ENCODE results near the gene CLDN20.
"Not testable (repeated sequence)": the region's sequence is repeated elsewhere in the genome, so short reads cannot be mapped to it uniquely, and the experiment has no call there.

The CLDN20 gene

DNA sequence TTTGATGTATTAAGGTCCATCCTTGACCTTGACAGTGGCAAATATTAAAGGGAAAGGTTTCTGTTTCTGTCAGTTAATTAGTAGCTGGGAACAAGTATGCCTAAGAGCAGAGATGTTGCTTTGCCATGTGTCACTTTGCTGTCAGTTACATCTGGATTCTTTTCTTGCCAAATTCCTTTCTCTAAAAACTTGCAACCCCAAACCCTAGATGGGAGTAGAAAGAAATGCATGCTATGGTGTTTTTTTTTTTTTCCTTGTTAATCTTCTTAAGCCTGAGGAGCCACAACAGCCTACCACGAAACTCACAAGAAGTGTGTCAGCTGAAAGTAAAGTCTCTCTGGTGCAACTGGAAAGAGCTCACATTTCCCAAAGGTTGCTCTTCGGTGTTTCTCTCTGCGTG is 18.0 kb upstream of the CLDN20 start:
- no peak for DNase-seq

DNA sequence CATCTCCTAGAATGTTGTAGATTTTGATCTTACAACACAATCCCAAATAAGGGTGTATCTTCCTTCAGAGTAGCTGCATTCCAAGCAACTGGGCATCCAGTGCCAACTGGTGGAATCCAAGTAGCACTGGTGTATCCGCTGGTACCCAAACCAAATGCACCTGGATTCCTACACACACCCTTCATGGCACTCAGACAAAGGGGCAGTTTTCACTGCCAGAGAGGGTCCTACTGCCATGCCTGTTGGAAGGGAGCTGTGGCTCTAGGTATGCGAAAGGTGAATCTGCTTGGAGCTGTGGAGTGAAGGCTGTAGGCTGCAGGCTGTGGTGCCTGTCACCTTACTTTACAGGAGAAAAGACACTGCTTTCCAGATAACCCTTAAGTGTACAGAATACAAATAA is 17.0 kb upstream of the CLDN20 start:
- no peak for DNase-seq

DNA sequence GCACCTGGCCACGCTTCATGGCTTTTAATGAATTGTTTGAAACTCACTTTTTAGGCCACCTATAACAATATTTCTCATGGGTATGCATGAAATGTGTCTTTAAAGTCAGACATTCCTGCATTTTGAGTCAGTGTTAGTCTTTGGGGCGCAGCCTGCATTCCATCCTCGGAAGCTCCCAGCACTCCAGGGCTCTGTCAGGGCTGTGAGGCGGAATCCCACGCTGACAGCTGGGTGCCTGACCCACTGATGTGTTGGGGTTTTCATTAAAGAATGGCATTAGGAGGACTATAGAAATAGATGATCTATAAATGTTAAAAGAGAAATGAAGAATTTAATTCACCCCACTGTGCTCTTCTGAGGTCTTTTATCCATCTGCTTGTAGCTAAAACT is 16.2 kb upstream of the CLDN20 start:
- no peak for DNase-seq

DNA sequence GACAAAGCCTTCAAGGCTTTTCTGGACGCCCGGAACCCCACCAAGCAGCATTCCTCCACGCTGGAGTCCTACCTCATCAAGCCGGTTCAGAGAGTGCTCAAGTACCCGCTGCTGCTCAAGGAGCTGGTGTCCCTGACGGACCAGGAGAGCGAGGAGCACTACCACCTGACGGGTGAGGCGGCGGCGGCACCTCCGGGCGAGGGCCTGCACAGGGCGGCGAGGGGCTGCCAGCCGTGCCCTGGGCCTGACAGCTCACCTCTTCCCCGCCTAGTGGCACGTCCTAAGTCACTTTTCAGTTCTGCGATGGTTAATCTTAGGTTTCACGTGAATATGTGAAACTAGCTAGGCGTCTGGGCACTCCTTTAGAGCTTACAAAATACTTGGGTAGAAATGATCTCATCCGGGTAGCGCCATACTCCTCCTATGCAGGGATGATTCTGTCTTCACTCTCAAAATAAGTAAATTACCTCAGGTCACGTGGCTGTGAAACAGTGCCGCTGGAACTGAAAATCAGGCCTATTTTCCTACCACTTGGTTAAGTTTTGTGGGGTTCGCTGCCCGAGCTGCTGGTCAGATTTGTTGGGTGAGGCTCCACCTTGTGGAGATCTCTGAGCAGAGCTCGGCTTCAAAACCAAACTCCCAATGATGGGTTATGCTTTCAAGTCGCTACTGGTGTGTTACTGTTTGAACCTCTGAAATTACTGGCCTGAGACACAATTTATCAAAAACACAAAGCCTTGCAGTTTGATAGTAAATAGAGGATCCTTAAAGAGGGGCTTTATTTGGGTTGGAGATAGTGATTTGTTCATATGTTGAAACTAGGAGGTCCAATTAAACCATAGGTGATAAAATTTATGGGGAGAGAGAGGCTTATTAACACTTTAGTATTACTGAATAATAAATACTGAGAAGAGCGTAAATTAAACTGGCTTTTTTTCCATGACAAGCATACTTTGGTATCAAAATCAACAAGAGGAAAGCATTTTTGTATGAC is 15.5 kb upstream of the CLDN20 start:
- no peak for DNase-seq

DNA sequence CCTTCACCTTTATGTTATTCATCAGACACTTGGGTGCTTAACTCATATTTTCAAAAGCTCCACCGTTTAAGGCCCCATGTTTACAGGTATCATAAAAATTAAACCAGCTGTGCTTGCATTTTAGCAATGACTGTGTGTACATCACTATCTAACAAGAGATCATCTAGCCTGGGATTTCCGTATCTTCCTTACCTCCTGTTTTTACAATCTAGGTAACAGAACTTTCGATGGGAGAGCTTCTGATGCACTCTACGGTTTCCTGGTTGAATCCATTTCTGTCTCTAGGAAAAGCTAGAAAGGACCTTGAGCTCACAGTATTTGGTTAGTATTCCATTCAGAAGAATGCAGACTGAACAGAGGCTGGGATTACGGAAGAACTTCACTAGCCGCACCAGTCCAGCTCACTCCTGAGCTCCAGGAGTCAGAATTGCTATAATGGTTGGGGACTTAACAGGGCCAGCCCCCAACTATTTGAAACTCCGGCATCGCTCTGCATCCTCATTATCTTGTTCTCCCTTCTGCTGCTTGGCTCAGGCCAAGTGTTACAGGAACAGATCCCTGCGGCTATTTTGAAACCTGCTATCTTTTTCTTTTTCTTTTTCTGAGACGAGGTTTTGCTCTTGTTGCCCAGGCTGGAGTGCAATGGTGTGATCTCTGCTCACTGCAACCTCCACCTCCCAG is 13.0 kb upstream of the CLDN20 start:
- DNase-seq = no peak

DNA sequence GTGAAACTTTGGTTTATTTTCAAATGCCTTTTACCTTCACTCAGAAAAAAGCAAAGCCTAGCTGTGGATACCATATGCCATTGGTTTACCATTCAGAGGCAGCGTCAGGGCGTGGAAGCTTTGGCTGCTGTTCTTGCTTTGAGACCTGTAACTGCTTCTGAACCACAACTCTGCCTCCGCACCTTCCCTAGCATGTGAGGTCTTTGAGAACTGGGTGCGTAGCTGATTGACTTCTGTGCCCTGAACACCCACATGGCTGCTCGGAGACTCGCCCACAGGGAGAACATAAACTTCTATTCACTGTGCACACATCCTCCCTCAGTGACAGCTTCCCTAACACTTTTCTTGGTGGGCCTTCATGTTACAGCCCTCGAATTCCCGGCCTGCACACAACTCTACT is 11.2 kb upstream of the CLDN20 start:
- no peak for DNase-seq

DNA sequence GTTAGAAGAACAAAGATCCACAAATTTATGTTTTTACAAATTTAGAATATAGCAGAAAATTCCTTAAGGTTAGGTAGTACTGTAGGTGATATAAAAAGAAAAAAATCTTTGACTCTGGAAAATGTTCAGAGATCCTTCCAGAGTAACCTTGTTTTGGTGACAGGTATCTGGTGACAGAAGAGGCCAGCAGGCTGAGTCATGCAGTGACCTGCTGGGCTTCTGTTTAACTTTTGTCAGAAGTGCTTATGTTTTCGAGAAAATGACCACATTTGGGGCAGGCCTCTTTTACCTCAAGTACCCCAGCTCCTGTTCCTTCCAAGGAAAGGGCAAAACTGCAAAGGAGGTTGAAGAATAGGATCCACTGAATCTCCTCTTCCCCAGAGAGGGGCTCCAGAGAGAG is 10.5 kb upstream of the CLDN20 start:
- no peak for DNase-seq

DNA sequence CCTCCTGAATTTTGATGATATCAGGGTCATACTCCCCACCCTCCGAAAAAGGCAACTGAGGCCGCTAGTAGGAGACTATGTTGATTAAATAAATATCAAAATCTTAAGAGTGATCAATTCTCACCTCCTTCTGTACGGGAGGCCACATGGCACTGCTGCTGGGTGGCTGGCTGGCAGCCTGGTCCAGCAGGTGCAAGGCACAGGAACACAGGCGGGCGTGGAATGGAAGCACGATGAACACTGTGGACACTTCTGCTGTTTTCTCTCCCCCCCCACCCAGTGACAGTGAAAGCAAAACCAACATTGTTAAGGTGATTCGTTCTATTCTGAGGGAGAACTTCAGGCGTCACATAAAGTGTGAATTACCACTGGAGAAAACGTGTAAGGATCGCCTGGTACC is 9.7 kb upstream of the CLDN20 start:
- DNase-seq = no peak

DNA sequence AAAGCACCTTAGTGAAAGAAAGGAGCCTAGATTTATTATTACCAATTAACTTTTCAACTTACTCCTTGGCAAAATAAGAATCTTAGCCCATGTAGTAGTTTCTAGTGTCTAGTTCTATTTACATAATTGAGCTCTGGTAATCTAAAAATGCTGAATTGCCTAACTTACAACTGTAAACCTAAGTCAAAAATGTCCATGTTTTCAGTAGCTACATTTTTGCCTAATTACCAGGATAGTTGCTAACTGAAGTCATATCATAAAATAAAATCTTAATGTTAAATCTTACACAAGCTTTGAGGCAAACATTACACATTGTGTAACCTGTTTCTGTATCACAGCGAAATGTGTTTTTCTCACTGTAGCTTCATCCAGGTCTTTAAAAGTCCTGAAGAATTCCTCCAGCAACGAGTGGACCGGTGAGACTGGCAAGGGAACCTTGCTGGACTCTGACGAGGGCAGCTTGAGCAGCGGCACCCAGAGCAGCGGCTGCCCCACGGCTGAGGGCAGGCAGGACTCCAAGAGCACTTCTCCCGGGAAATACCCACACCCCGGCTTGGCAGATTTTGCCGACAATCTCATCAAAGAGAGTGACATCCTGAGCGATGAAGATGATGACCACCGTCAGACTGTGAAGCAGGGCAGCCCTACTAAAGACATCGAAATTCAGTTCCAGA is 7.6 kb upstream of the CLDN20 start:
- DNase-seq = no peak

DNA sequence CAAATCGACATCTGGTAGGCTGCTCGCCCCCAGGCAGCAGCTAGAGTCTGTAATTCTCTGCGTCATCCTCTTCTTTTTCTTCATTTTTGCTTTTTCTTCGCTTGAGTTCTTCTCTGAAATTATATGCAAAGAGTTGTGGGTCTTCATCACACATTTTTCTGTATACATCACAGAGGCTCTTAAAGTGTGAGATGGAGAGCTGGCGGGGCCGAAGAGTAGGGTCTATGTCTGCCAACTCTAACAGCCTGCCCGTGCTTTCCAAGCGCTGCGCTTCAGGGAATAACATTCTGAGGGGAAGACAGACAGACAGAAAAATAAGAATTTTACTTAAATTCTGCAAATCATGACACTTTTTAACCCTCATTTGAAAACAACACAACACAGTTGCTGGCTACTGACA is 6.0 kb upstream of the CLDN20 start:
- DNase-seq = no peak

DNA sequence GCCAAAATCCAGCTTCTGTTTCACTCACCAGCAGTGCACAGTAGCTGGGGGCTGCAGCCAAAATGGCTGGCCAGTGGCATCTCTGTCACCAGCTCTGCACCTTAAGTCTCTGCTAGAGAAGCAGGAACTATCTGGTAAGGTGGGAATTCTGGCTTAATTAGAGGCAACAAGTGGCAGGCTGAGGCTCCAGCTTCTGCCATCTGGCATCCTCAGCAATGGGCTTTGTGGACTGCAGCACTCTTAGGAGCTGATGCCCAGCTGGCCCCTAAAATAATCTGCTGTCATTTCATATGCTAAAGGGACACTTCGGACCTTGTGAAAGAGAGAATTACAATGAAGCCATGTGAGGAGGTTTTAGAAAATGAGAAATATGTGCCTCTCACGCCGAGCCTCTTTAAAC is 4.6 kb upstream of the CLDN20 start:
- DNase-seq = no peak

DNA sequence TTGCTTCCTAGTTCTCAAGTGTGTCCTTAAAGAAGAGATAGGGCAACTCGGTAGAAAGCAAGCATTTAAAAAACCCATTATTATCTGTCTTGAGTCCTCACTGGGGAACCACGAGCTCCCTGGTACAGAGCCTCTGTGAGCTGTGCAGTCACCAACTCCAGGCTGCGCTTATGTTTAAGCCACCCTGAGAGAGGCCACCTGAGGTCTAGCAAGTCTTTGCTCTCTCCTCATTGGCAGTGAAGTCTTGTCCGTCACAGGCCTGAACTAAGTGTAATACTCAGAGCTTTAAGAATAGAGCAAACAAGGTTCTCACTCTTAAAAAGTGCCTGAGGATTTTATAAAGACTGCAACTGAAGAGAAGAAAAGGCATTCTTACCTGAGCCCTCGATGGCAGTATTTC is 3.9 kb upstream of the CLDN20 start:
- no peak for DNase-seq

DNA sequence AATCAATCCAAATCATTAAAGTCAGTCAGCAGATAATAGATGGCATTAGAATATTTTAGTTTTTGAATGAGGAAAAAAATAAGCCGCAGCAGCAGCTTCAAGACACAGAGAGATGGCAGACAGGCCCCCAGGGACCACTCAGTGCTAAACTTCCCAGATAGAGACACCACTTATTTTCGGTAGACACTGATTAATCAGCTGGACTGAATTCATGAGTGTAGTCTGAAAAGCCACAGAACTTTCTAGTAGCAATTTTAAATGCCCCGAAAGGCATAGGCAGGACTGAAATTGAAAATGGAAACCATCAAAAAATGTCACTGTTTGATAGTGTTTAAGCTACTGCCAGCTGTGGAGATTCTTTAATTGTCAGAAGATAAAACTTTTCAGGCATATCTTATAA is 3.1 kb upstream of the CLDN20 start:
- DNase-seq = no peak

DNA sequence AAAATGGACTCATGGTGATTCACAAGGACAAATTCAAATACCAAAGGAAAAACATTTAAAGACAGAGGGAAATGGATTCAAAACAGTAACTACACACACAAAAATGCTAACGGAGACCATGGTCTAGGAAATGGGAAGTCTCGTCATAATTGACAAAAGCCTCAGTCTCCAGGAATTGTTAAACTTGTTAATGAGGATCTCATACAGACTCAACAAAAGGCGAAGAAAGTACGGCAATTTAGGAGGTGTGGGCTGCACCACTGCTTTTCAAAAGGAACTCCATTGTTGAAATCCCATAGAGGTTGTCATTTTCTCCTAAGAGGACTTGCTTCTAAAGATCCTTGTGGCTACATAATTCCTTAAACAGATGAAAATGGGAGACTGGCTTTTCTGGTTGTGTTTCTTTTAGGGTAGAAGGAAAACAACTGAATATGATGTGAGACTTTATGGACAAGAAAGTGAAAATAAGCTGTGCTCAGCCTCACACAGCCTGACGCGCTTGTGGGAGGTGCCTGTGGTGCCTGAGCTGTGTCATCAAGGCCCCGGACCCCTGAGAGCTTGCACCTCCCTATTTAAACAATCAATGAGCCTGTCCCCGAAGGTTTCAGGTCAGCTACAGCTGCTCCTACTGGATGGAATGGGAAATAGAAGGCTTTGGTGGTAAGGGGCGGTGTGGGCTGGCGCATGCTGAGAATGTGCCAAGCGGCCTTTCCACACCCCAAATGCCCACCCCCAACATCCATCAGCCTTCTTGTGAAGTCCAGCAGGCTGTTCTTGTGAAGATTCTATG is 2.5 kb upstream of the CLDN20 start:
- no peak for DNase-seq

DNA sequence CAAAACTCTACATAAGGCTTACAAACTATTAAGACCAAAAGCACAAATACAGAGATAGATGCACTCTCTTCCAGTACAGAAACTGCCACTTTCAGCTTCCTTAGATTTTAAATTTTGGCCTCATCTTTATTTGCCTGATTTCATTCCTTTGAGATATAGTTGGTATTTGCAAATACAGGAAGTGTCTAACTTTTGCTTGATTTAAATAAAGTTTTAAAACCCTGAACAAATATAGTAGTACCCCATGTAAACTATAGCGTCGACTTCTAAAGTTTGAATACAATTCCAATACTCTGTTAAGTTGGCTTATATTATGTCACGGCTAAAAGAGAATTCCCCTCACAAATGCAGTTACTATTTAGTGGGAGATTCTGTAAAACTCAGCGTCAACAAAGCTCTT is 1.2 kb upstream of the CLDN20 start:
- DNase-seq = no peak

DNA sequence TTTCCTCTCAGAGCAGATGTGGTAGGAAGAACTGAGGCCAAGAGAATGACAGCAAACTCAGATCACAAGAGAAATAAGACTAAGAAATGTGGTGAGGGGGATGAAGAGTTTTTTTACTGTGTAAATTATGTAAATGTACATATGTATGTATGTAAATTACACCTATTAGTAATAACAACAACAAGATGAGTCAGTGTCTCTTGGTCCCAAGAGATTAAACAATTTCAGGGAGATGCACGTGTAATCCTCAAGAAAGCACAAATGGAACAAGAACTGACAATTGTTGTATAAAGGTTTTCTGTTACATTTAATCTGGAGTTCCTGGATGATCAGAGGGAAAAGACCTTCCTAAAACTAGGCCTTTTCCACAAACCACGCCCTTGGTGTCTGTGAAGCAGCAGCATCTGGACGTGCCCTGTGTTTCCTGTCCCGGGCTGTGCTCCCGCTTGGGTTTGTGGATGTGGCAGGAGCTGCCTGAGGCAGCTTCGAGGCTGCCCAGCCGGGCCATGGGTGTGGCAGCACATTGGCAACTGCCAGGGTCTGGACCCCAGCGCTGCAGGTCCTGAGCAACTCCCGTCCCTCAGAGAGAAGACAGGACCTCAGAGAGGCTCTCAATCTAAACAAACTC is 994 bp downstream of the CLDN20 start:
- DNase-seq = no peak

DNA sequence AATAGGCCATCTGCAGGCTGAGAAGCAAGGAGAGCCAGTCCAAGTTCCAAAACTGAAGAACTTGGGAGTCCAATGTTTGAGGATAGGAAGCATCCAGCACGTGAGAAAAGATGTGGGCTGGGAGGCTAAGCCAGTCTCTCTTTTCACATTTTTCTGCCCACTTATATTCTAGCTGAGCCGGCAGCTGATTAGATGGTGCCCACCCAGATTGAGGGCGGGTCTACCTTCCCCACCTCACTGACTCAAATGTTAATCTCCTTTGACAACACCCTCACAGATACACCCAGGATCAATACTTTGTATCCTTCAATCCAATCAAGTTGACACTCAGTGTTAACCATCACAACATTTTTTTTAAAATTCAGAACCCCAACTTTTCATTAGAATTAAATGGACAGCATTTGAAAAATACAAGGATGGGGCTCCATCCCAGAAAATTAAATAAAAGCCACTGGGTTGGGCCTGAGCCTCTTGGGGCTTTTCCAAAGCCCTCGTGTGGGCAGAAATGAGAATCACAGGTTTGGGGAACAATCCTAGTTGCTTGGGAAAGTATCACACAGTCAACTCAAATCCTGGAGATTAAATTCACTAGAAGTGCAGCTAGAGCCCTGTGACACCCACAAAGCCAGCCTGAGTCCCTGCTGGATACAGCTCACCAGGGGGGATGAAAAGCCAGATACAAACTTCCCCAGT is 2.2 kb downstream of the CLDN20 start:
- DNase-seq = no peak

DNA sequence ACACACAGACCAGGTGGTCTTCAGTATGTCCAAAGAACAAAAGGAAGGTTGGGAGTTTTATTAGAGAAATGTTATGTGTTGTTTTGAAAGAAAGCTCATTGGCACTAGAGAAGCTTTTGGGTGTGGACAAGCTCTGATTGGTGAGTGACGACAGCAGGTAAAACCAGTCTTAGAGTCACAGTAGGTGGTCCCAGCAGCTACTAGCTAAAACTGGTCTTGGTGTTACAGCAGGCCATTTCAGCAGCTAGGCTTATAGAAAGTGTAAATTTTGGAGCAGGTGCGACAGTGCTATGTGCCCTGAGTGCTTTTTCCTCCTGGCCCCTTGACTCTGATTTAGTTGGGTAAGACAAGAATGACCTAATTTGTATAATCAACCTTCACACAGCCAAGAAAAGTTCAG is 3.6 kb downstream of the CLDN20 start:
- DNase-seq = no peak

DNA sequence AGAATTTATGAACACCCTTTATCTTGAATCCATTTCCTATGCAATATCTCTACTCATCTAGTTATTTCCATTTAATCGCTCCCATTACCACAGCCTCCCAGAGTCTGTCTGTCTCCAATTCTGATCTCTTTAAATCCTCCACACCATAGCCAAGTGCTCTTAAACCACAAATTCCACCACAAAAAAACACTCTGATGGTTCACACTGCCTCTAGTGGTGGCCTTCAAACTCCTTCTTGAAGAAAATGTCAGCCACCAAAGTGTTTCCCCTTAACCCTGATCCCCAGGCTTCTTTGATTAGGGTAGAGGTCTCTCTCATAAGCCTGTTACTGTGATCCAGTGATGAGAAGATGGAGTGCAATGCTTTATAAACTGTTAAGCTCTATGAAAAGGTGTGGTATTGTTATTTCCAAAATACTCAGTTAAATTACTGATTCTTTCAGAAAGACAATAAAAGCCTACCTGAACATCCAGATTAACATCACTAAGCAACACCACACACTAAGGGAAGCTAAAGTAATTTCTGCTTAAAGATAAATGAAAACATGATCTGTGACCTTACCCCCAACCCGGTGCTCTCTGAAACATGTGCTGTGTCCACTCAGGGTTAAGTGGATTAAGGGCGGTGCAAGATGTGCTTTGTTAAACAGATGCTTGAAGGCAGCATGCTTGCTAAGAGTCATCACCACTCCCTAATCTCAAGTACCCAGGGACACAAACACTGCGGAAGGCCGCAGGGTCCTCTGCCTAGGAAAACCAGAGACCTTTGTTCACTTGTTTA is 4.5 kb downstream of the CLDN20 start:
- DNase-seq = not testable (repeated sequence)

DNA sequence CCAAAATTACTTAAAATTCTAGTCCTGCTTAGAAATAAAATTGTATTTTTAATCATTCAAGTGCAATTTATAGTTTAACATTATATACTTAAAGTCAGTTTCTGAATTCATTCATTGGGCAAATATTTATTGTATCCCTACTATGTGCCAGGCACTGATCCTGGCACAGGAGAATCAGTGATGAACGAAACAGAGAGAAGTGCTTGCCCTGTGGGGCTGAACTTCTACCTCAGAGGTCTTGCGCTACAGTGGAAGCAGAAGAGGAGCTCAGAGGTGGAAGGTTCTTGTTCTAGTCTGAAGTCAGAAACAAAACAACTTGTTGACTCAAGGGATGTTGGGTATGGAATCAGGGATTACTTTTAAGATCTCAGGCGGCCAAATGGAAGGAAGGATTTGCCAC is 6.0 kb downstream of the CLDN20 start:
- DNase-seq = no peak

DNA sequence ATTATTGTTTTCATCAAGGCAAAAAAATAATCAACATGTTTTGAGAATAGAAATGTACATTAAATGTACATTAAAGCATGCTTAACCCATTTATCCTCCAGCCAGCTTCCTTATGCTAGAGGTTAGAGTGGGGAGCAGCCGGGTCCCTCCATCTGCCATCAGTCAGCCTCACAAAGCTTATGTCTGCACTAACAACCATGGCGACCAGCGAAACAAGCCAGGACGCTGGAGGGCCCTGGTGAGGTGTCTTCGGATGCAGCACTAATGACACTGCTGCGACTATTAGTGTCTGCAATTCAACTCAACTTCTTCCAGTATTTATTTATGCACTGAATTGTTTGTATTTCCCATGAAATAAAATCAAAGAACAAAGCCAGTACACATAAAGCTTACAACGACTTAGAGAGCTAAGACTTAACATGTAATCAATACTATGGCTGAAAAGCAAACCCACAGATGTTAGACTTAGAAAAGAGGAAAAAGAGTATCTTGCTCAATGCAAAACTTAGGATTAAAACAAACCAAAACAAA is 6.8 kb downstream of the CLDN20 start:
- no peak for DNase-seq

Measured in activated CD8-positive, alpha-beta memory T cell treated with anti-CD3 and anti-CD28 coated beads, Interleukin-2, amount 50 U/mL, for 4 hours (primary cell).